HG02588 (cell line): ENCODE results near the gene COL4A1.

ENCODE experiments used
- ATAC-seq: cut with Tn5 transposase; IDR thresholded peaks from one replicate; pipeline ENCODE4 v1.9.1; 2021; ENCODE audit warnings: mild to moderate bottlenecking, moderate library complexity; ENCODE audit not compliant: unreplicated experiment

Gene COL4A1

DNA sequence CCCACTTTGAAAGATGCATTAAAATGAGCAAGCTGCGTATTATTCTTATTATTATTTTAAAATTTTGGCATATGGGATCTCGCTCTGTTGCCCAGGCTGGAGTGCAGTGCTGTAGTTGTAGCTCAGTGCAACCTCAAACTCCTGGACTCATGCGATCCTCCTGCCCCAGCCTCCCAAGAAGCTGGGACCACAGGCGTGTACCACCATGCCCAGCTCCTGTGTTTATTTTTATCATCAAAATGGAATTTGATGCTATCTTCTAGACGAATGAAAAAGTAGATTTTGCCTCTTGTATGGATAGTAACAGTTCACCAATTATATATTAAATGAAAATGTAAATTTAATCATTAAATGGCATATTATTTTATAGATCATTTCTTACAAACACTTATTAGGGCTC is 43.6 kb downstream of the COL4A1 start:
- no peak for ATAC-seq

DNA sequence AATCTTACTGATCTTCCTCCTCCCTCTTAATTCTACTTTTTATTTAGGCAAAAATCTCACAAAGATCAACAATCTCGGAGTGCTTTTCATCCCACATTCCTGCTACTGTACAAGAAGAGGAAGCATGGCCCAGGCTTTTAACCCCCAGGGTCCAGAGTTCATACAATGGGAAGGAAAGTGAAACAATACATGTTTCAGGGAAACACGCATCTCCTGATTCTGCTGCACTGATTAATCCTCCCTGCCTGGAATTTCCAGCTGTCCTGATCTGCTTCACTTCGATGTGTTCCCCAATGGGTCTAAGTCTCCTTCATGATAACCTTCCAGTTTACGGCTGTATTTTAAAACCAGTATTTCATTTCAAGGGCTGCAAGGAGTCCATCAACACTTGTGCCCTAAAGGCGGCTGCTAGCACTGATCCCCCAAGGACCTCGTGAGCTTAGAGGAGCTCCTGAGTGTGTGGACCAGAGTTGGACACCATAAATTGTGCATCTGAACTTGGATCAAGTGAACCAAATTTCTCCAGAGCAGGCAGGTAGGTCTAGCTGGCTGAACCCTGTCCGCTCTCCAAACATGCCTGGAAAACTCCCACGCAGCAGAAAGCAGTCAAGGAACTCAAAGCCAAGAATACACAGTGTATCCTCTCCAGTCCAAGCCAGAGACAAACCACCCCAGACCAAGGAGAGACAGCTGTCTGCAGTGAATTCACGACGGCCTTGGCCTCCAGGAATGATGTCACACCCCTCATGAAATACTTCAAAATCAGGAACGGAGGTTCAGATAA is 44.3 kb downstream of the COL4A1 start:
- no peak for ATAC-seq

GRCh38 chr13:110262082-110262436 is 44.9 kb downstream of the COL4A1 start:
- no peak for ATAC-seq

- no peak for ATAC-seq
Measured at GRCh38 chr13:110261166-110262081, 45.5 kb downstream of the COL4A1 start.

DNA sequence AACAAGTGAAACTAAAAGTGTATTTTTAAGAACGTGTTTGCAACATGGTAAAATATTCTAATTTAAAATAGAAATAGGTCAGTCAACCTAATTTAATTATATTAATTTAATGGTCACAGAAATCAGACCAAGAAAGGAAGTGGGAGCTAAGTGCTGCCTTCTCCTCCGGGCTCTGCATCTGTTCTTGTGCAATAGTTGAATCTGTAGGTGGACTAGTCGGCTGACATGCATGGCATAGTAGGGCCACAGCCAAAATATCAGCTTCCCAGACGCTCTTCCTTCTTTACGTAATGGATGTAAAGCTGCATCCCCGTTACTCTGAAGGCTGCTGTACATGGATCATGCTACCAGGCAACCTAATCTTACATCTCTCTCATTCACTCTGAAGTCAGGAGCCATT is 47.3 kb downstream of the COL4A1 start:
- ATAC-seq = no peak

DNA sequence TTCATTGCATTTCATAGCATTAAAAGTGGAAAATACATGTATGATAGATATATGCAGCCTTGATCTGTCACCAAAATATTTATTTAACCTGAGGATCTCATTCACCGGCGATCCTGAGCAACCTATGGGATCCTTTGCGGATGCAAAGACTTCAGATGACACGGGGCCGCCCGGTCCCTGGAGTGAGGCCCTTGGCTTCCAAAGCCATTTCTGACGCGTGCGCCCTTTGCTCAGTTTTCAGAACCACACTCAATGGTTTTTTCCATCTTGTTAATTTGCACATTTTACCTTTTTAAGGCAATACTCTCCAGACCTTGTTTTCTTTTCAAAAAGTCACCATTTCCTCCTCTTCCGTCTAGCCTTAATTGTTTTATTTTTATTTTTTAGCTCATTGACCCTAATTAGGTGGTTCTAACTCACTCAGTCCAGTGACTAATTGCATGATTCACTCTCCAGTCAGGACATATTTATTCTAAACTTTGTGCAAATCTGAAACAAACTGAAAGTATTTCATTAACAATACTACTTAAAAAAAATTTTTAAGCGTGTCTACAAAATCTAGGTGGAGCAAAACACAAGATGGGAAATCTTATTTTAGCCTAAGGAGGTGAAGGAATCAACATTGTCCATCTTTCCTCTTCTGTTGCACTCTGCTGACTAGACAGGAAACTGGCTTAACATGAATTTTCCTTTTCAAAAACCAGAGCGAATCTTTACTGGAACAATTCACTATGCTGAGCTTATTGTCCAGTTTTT is 47.9 kb downstream of the COL4A1 start:
- no peak for ATAC-seq

GRCh38 chr13:110257408-110257807 is 49.5 kb downstream of the COL4A1 start:
- no peak for ATAC-seq

DNA sequence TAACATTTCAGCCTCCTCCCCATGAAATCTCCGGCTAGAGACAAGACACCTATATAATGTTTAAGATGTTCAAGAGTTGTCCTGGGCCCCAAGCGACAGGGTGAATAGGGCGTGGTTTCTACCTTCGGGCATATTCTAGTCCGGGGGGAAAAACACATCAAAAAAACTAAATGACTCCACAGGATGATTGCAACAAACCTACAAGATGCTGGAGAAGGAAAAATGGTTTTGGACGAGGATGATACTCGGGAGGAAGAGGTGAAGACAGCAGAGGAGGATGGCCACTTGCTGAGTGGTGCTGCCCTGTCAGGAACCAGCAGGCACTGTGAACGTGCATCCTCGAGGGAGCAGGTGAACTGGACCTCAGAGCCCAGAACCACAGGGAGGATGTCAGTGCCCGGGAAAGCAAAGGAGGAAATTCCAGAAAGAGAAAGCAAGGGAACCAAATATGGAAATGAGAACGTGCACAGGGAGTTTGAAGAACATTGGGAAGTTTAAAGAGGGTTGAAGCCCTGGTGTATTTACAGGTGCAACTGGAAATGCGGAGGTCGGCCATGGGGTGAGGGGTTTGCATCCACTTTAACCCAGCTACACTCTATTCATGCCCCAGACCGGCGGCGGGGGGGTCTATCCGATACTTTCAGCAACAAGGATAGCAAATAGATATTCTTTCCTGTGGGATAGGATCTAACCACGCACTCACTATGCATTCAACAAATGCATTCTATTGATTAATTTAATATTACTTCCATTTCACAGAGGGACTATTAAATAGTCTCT is 50.6 kb downstream of the COL4A1 start:
- no peak for ATAC-seq

DNA sequence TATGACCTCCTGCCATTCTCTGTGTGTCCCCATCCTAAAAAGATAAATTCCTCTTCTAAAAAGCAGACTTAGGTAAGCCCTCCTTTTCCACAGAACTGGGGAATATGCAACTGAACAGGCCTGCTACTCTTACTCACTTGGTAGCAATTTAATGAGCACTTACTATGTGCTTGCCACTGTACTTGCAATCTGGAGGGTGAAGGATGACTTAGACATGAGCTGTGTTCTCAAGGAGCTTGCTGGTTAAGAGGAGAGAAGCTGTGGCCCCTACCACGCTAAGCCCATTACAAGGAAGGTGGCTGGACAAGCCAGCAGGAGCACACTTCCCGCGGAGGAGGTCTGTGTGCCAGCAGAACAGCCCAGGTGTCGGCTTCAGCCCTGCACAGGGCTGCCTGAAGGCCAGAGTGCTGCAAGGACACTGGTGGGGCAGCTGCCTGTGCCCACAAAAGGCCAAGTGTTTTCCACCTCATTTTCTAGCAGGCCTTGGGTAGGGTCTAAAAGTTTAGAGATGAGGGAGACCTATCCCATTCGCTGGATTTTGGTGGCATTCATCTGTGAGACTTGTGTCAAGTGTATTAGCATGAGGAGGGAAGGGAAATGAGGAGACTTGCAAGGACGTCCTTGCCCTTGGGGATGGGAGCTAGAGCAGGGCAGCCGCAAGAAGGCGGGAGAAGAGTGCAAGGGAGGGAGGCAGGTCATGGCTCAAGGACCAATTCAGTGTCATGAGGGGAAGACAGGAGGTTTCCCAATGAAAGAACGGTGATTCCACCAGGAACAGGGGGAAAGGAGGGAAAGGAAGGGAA is 52.0 kb downstream of the COL4A1 start:
- no peak for ATAC-seq

DNA sequence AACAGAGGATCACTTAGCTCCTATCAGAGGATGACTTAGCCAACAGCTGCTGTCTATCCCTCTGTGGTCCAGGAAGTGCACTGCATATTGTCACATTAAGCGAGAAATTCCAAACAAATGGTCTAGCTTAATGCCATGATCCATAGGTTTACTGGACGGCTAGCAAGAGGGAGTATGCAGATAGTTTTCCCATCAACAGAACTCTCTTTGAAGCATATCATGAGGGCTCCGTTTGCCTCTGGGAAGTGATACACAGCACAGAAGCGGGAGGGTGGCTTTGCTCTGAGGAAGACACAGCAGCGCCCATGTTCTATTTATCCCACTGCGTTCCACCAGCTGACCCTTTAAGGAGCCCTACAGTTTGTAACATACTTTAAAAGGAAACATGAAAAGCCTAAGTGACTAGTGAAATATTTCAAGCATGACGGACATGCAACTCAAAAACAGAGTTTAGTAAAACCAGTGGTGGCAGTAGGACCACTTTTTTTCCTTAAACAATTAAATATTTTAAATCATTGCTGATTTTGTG is 52.7 kb downstream of the COL4A1 start:
- no peak for ATAC-seq

GRCh38 chr13:110251193-110251819 is 55.7 kb downstream of the COL4A1 start:
- no peak for ATAC-seq

GRCh38 chr13:110250258-110250891 is 56.6 kb downstream of the COL4A1 start:
- no peak for ATAC-seq

GRCh38 chr13:110249326-110249725 is 57.6 kb downstream of the COL4A1 start:
- ATAC-seq = no peak

- no peak for ATAC-seq
Measured at GRCh38 chr13:110248449-110249143, 58.4 kb downstream of the COL4A1 start.

- no peak for ATAC-seq
Measured at GRCh38 chr13:110246530-110246929, 60.4 kb downstream of the COL4A1 start.

- no peak for ATAC-seq
Measured at GRCh38 chr13:110245416-110245899, 61.5 kb downstream of the COL4A1 start.

DNA sequence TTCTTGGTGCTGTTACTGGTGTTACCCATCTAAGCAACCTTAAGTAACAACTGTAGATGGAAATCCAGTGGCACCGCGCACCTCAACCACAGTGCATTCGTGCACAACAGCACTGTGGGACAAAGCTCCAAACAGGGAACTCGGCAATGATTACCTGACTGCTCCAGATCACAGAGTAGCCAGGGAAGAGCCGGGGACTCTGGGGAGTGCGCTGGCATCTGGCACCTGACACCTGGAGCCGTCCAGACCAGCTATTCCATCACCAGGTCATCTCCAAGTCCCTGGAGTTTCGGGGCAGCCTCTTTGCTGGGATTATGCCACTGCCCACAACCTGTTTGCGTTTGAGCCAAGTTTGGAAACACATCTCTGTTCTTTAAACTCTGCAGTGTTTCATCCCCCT is 62.0 kb downstream of the COL4A1 start:
- ATAC-seq = no peak
